CD4-positive, alpha-beta memory T cell (primary cell): ENCODE data around the gene WHRN. TPM values are rescaled to one million over a fixed set of nuclear protein-coding genes. Genes with fewer than 3 reads are reported as not detected.
A peak's percentile ranks its signal among the peaks of the same experiment; 100 is the strongest.

ENCODE experiments used
- CTCF ChIA-PET: fragments of 350-600 bp; sonication (Branson Sonifier 250); formaldehyde crosslinking; loops from one replicate; lab custom pipeline; 2021; ENCODE audit warnings: inconsistent platforms; ENCODE audit not compliant: partially characterized antibody; lab: Charles Lee
- POLR2A ChIA-PET: fragments of 350-600 bp; sonication (Branson Sonifier 250); formaldehyde crosslinking; loops from one replicate; lab custom pipeline; 2021; ENCODE audit not compliant: partially characterized antibody; lab: Charles Lee
- DNase-seq, 5 donors: peaks; one replicate each; pipeline versions ENCODE4 v3.0.0 to v3.0.0-alpha.2; 2020 to 2022; ENCODE audit warnings: mixed read lengths in 1 of 5
- H3K27ac ChIP-seq: one replicate; pipeline ENCODE4 v1.7.0; 2013; ENCODE audit warnings: low read depth, low read length
- H3K27me3 ChIP-seq: 2 replicates; pipeline ENCODE4 v1.7.0; 2013; ENCODE audit warnings: mild to moderate bottlenecking, low read length, moderate library complexity; ENCODE audit not compliant: insufficient read depth
- H3K36me3 ChIP-seq: 2 replicates; pipeline ENCODE4 v1.7.0; 2013; ENCODE audit warnings: mild to moderate bottlenecking, low read length, moderate library complexity; ENCODE audit not compliant: insufficient read depth
- H3K4me1 ChIP-seq: 2 replicates; pipeline ENCODE4 v1.7.0; 2013; ENCODE audit warnings: mild to moderate bottlenecking, low read length, moderate library complexity; ENCODE audit not compliant: insufficient read depth
- H3K4me3 ChIP-seq, 2 donors: one replicate each; pipeline ENCODE4 v1.7.0; 2013; ENCODE audit warnings: low read length in 2 of 2, mild to moderate bottlenecking in 1 of 2
- H3K9me3 ChIP-seq, 2 donors: one replicate each; pipeline ENCODE4 v1.7.0; 2013; ENCODE audit warnings: low read length in 2 of 2, control low read depth in 1 of 2; ENCODE audit not compliant: control insufficient read depth in 1 of 2
- H3K27ac Mint-ChIP-seq, 7 donors: one replicate each; pipeline ENCODE4 v1.8.0; 2020 to 2021; ENCODE audit warnings: mixed read lengths in 7 of 7, mild to moderate bottlenecking in 6 of 7, inconsistent platforms in 3 of 7, moderate library complexity in 3 of 7
- H3K27me3 Mint-ChIP-seq, 2 donors: one replicate each; pipeline ENCODE4 v1.8.0; 2020 to 2021; ENCODE audit warnings: mixed read lengths in 2 of 2
- H3K36me3 Mint-ChIP-seq, 2 donors: one replicate each; pipeline ENCODE4 v1.8.0; 2020 to 2021; ENCODE audit warnings: mixed read lengths in 2 of 2, inconsistent platforms in 1 of 2, mild to moderate bottlenecking in 1 of 2
- H3K4me1 Mint-ChIP-seq, 4 donors: one replicate each; pipeline ENCODE4 v1.8.0; 2020 to 2021; ENCODE audit warnings: mixed read lengths in 4 of 4, mild to moderate bottlenecking in 1 of 4
- H3K4me3 Mint-ChIP-seq, 8 donors: one replicate each; pipeline ENCODE4 v1.8.0; 2020 to 2021; ENCODE audit warnings: mixed read lengths in 8 of 8, mild to moderate bottlenecking in 7 of 8, moderate library complexity in 6 of 8, inconsistent platforms in 3 of 8
- H3K9me3 Mint-ChIP-seq, 8 donors: one replicate each; pipeline ENCODE4 v1.8.0; 2020 to 2021; ENCODE audit warnings: mixed read lengths in 8 of 8, mild to moderate bottlenecking in 5 of 8, inconsistent platforms in 3 of 8, moderate library complexity in 1 of 8
- intact Hi-C: fragments of 100-400 bp; cut with micrococcal nuclease; formaldehyde crosslinking; loops from one replicate; pipeline ENCODE4 v1.15.1; 2023
- polyA plus RNA-seq, 2 donors: library from polyadenylated mRNA; unstranded; fragments of 300-500 nt; fragmentation: Illumina TruSeq; gene quantifications; one replicate each; pipeline ENCODE4 v1.2.3, GENCODE V29; 2021
- total RNA-seq, 2 experiments: library from RNA; stranded (reverse); gene quantifications; one replicate each; pipeline ENCODE4 v1.2.3, GENCODE V29; 2021

The WHRN gene
- total and polyA plus RNA-seq, 4 experiments from 2014 or later = 0.24 to 10.1 (median 5.0) TPM

DNA sequence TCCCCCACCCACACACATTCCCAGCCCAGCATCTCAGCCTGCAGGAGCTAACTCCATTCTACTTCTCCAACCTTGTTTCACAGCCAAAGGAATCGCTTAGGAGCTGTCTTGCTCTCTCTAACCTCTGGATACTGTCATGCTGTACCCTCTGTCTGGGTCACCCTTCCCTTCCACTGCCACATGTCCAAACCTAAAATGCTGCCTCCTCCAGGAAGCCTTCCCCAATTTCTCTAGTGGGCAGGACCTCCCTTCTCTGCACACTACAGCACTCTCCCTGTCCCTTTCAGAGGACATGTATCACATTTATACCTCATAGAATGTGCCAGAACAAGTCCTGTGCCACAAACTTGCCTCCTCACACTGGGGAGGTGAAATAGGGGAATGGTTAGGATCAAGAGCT, 30.8 kb downstream of the WHRN start:
- no peak overlapping the region for H3K27ac ChIP-seq
- Mint-ChIP-seq H3K27ac (peak overlapping the region in 3 of 7 donors; percentile 1 to 76 (median 29)), H3K9me3 (peaks cover 0 to 3% (median 0%) of the 10 kb centered on the region in 8 donors), H3K4me1 (peaks cover 6 to 22% (median 11%) of the 10 kb centered on the region in 4 donors), H3K4me3 (no peak overlapping the region), H3K36me3 (peaks cover 0 to 2% of the 10 kb centered on the region in 2 donors), H3K27me3 (no peaks in the 10 kb centered on the region)
- ChIA-PET CTCF (interaction anchor here (1.5 kb wide), 1 partner anchor 11 kb away, joined by 3 read pairs; no protein-coding TSS in a partner anchor), POLR2A (interaction anchor here (1.3 kb wide), 1 partner anchor 30 kb away, joined by 3 read pairs; no protein-coding TSS in a partner anchor)
- peaks cover 11% of the 10 kb centered on the region for H3K4me1 ChIP-seq
- no peaks in the 10 kb centered on the region for H3K36me3 ChIP-seq
- DNase-seq = no peak
- no peaks in the 10 kb centered on the region for H3K9me3 ChIP-seq
- intact Hi-C loops = no loop called here
- no peaks in the 10 kb centered on the region for H3K27me3 ChIP-seq
- H3K4me3 ChIP-seq = no peak overlapping the region

DNA sequence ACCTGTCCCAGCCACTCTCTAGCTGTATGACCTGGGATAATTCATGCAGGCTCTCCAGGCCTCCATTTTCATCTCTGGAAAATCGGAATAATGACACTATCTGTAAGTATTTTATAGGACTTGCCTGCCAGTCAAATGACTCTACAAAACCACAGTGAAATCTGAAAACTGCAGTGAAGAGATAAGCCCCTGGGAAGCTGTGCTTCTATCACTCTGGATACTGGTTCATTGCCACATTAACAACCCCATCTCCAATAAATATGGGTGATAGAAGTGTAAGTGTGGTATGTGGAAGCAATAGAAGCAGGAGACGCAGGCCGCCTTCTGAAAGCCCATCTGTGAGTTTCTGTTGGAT, 31.8 kb downstream of the WHRN start:
- POLR2A ChIA-PET = no interaction called here
- H3K27ac Mint-ChIP-seq = no peak overlapping the region
- H3K4me1 ChIP-seq = peaks cover 11% of the 10 kb centered on the region

GRCh38 chr9:114472765-114473446, 32.4 kb downstream of the WHRN start:
- peaks cover 6 to 22% (median 11%) of the 10 kb centered on the region in 4 donors for H3K4me1 Mint-ChIP-seq
- no peak overlapping the region for H3K4me3 Mint-ChIP-seq
- no peaks in the 10 kb centered on the region for H3K27me3 Mint-ChIP-seq
- Histone ChIP-seq H3K9me3 (no peaks in the 10 kb centered on the region), H3K27me3 (no peaks in the 10 kb centered on the region), H3K36me3 (no peaks in the 10 kb centered on the region), H3K27ac (no peak overlapping the region), H3K4me3 (no peak overlapping the region), H3K4me1 (peaks cover 11% of the 10 kb centered on the region)
- no peak overlapping the region for H3K27ac Mint-ChIP-seq
- peaks cover 0 to 3% (median 0%) of the 10 kb centered on the region in 8 donors for H3K9me3 Mint-ChIP-seq
- CTCF ChIA-PET = interaction anchor here (1.2 to 2.3 kb wide), 3 partner anchors 12 to 180 kb away, joined by 3 to 6 read pairs (median 3); no protein-coding TSS in a partner anchor
- POLR2A ChIA-PET = no interaction called here
- no peak for DNase-seq
- intact Hi-C loops = no loop called here
- H3K36me3 Mint-ChIP-seq = peaks cover 0 to 2% of the 10 kb centered on the region in 2 donors

More for the DNA sequence above, 31.8 kb downstream of the WHRN start:
- intact Hi-C loops = no loop called here
- peaks cover 0 to 3% (median 0%) of the 10 kb centered on the region in 8 donors for H3K9me3 Mint-ChIP-seq
- H3K4me3 ChIP-seq = no peak overlapping the region
- CTCF ChIA-PET = interaction anchor here (1.2 to 2.3 kb wide), 3 partner anchors 12 to 180 kb away, joined by 3 to 6 read pairs (median 3); no protein-coding TSS in a partner anchor
- no peaks in the 10 kb centered on the region for H3K36me3 ChIP-seq
- peaks cover 0 to 2% of the 10 kb centered on the region in 2 donors for H3K36me3 Mint-ChIP-seq
- H3K9me3 ChIP-seq = no peaks in the 10 kb centered on the region
- peaks cover 6 to 22% (median 11%) of the 10 kb centered on the region in 4 donors for H3K4me1 Mint-ChIP-seq
- H3K27me3 ChIP-seq = no peaks in the 10 kb centered on the region
- H3K27ac ChIP-seq = no peak overlapping the region
- DNase-seq = no peak
- H3K4me3 Mint-ChIP-seq = no peak overlapping the region
- H3K27me3 Mint-ChIP-seq = no peaks in the 10 kb centered on the region

DNA sequence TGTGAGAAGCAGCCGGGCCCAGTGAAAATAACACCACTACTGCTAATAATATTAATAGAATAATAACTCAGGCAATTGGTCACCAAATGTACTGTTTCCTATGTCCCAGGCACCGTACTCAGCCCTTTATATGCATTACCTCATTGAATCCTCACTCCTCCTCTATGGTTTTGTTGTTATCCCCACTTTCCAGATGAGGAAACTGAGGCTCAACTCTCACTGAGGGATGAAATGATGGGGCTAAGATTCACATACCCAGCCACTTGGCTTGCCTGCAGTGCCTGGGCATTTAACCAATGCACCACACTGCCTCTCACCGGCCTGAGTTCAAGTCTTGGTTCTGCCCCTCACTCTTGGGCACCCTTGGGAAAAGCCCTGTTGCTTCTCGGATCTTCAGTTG, 34.1 kb downstream of the WHRN start:
- no peak overlapping the region for H3K27ac Mint-ChIP-seq
- no peak overlapping the region for H3K4me3 Mint-ChIP-seq
- no peaks in the 10 kb centered on the region for H3K36me3 Mint-ChIP-seq

DNA sequence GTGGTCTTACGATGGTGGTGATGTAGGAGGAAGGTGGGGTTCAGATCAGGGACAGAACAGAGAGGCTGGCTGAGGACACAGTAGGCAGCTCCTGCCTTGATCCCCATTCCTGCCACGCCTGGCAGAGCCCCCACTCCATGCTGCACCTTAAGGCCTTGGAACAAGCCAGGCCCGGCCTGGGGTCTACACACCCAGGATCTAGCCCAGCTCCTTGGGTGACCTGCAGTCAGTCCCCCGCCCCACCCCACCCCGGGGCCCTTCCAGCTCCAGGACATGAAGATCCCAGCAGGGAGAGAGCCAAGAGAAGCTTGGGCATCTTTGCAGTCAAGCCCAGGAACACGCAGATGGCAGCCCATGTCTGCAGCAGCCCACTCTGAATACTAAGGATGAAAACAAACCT, 34.7 kb downstream of the WHRN start:
- no peak overlapping the region for H3K4me3 ChIP-seq
- H3K36me3 ChIP-seq = no peaks in the 10 kb centered on the region
- ChIA-PET POLR2A (no interaction called here), CTCF (no interaction called here)
- Mint-ChIP-seq H3K4me1 (peaks cover 5 to 11% (median 6%) of the 10 kb centered on the region in 4 donors), H3K27me3 (no peaks in the 10 kb centered on the region), H3K27ac (no peak overlapping the region), H3K4me3 (no peak overlapping the region), H3K9me3 (peaks cover 0 to 3% (median 0%) of the 10 kb centered on the region in 8 donors), H3K36me3 (no peaks in the 10 kb centered on the region)
- H3K27me3 ChIP-seq = no peaks in the 10 kb centered on the region
- H3K27ac ChIP-seq = no peak overlapping the region
- DNase-seq = no peak
- H3K9me3 ChIP-seq = no peaks in the 10 kb centered on the region
- H3K4me1 ChIP-seq = peaks cover 8% of the 10 kb centered on the region
- intact Hi-C loops = no loop called here

More for the DNA sequence above, 34.1 kb downstream of the WHRN start:
- Mint-ChIP-seq H3K4me1 (peaks cover 6 to 17% (median 8%) of the 10 kb centered on the region in 4 donors), H3K9me3 (peaks cover 0 to 3% (median 0%) of the 10 kb centered on the region in 8 donors), H3K27me3 (no peaks in the 10 kb centered on the region)
- Histone ChIP-seq H3K4me3 (no peak overlapping the region), H3K36me3 (no peaks in the 10 kb centered on the region), H3K27me3 (no peaks in the 10 kb centered on the region), H3K4me1 (peaks cover 11% of the 10 kb centered on the region), H3K27ac (no peak overlapping the region), H3K9me3 (no peaks in the 10 kb centered on the region)
- POLR2A ChIA-PET = no interaction called here
- CTCF ChIA-PET = interaction anchor here (2.3 kb wide), 1 partner anchor 182 kb away, joined by 6 read pairs; no protein-coding TSS in a partner anchor
- DNase-seq = no peak
- intact Hi-C loops = no loop called here

GRCh38 chr9:114470121-114470520, 35.2 kb downstream of the WHRN start:
- H3K27ac ChIP-seq = no peak overlapping the region
- no peaks in the 10 kb centered on the region for H3K9me3 ChIP-seq
- no peaks in the 10 kb centered on the region for H3K36me3 Mint-ChIP-seq
- DNase-seq = no peak
- ChIA-PET POLR2A (no interaction called here), CTCF (no interaction called here)
- H3K4me3 Mint-ChIP-seq = no peak overlapping the region
- no peaks in the 10 kb centered on the region for H3K36me3 ChIP-seq
- H3K27ac Mint-ChIP-seq = peak overlapping the region in 2 of 7 donors; percentile 29 to 35
- no peak overlapping the region for H3K4me3 ChIP-seq
- H3K27me3 Mint-ChIP-seq = no peaks in the 10 kb centered on the region
- H3K27me3 ChIP-seq = no peaks in the 10 kb centered on the region
- H3K9me3 Mint-ChIP-seq = peaks cover 0 to 3% (median 0%) of the 10 kb centered on the region in 8 donors
- peaks cover under 1 to 7% (median 2%) of the 10 kb centered on the region in 4 donors for H3K4me1 Mint-ChIP-seq
- peaks cover 4% of the 10 kb centered on the region for H3K4me1 ChIP-seq
- intact Hi-C loops = no loop called here

DNA sequence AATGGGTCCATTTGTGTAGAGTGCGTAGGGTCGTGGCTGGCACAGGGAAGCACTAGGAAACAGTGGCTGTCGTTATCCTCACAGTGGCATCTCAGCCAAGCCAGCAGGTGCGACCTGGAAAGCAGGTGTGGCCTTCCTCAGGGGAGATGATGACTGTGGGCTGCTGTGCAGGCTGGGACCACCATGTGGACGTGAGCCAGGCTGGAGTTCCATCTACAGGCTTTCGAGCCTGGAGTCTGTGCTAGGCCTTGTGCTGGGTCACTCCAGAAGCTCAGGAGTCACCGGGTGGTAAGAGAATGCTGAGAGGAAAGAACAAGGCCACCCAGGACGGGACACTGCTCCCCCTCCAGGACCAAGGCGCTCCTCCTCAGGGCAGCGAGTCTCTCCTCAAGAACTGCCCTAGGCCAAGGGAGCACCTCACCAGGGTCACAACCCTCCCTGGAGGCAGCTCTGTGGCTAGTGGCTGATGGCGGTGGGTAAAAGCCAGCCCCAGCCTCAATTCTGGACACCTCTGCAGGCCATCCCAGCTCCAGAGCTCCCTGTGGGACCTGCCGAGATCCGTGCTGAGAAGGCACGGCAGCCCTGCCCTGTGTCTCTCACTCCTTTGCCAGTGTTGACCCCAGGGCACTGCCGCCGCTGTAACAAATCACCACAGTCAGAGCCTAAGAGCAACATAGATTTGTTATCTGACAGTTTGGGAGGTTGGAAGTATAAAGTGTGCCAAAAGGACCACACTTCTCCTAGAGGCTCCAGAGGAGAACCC, 36.0 kb downstream of the WHRN start:
- no peaks in the 10 kb centered on the region for H3K27me3 Mint-ChIP-seq
- DNase-seq = no peak
- H3K36me3 ChIP-seq = no peaks in the 10 kb centered on the region
- H3K9me3 ChIP-seq = no peaks in the 10 kb centered on the region
- ChIA-PET POLR2A (no interaction called here), CTCF (no interaction called here)
- H3K4me3 ChIP-seq = no peak overlapping the region
- intact Hi-C loops = no loop called here
- H3K27me3 ChIP-seq = no peaks in the 10 kb centered on the region
- no peak overlapping the region for H3K27ac ChIP-seq
- no peaks in the 10 kb centered on the region for H3K36me3 Mint-ChIP-seq
- no peaks in the 10 kb centered on the region for H3K4me1 ChIP-seq
- peaks cover 0 to 6% (median 0%) of the 10 kb centered on the region in 8 donors for H3K9me3 Mint-ChIP-seq
- H3K4me1 Mint-ChIP-seq = no peaks in the 10 kb centered on the region
- H3K27ac Mint-ChIP-seq = no peak overlapping the region
- no peak overlapping the region for H3K4me3 Mint-ChIP-seq
